Natural killer cell treated with Interleukin-12 subunit alpha and Interleukin-12 subunit beta and Interleukin-15 and Interleukin-18, amount 100 ng/mL, for 72 hours (primary cell): ENCODE results near the gene VPS29. TPM values are rescaled to one million over a fixed set of nuclear protein-coding genes. Genes with fewer than 3 reads are reported as not detected.

Experiments used
- ATAC-seq, 2 donors: fragments of 150-1000 bp; cut with Tn5 transposase in 1 of 2; sonication (Bioruptor Pico), chemical (Tn5 transposase) in 1 of 2; 2 replicates each; pipeline ENCODE4 v1.10.0; 2021
- DNase-seq: peaks from one replicate; pipeline ENCODE4 v3.0.0; 2022; ENCODE audit warnings: low spot score
- H3K27ac Mint-ChIP-seq, 2 donors: 1 replicate in 1 of 2; 2 replicates in 1 of 2; pipeline ENCODE4 v1.8.0; 2022; ENCODE audit warnings: mixed read lengths in 2 of 2, mild to moderate bottlenecking in 1 of 2, moderate library complexity in 1 of 2
- H3K27me3 Mint-ChIP-seq, 2 donors: 1 replicate in 1 of 2; 2 replicates in 1 of 2; pipeline ENCODE4 v1.8.0; 2022; ENCODE audit warnings: mixed read lengths in 2 of 2
- H3K36me3 Mint-ChIP-seq: one replicate; pipeline ENCODE4 v1.8.0; 2022; ENCODE audit warnings: mixed read lengths
- H3K4me1 Mint-ChIP-seq, 2 donors: 1 replicate in 1 of 2; 2 replicates in 1 of 2; pipeline ENCODE4 v1.8.0; 2022; ENCODE audit warnings: low read depth in 2 of 2, mixed read lengths in 2 of 2, mild to moderate bottlenecking in 1 of 2
- H3K4me3 Mint-ChIP-seq: one replicate; pipeline ENCODE4 v1.8.0; 2022; ENCODE audit warnings: mixed read lengths
- H3K9me3 Mint-ChIP-seq: 2 replicates; pipeline ENCODE4 v1.8.0; 2022; ENCODE audit warnings: mixed read lengths
- total RNA-seq, 2 donors: library from RNA; stranded (reverse); gene quantifications; one replicate each; pipeline ENCODE4 v1.2.3, GENCODE V29; 2022

Gene VPS29
- total RNA-seq, 2 donors from 2014 or later: 105 to 120 TPM

DNA sequence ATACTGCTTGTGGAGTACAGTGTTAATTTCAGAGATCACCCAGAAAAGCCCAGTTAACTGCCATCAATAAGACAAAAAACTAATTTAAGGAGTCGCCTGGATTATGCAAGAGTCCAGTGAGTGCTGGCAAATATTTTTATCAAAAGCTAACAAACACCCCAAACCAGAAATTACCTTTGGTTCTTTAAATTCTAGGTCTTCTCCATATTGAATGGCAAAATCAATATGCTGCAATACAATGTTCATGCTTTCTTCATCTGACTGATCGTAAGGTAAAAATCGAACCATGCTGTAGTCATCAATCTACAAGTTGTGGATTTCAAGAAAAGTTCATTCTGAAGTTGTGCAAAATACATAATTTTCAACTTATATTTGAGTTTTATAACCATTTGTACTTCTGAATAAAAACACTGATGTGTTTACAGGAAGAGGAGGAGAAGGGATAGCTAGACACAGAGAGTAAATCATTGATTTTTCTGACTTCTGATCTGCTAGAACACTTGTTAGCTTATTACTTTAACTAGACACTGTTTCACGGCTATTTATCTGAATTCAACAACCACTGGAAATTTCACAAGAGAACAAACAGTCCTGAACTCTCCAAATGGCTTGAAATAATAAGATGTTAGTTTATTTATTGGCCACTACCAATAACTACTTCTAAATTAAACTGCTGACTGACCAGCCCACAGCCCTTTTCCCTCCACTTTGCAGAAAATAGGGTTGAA is 48.2 kb downstream of the VPS29 start:
- ATAC-seq (no peak), DNase-seq (no peak)
- peaks cover 11% of the 10 kb centered on the region for H3K36me3 Mint-ChIP-seq
- H3K4me3 Mint-ChIP-seq: no peak overlapping the region
- H3K9me3 Mint-ChIP-seq: no peaks in the 10 kb centered on the region
- H3K27me3 Mint-ChIP-seq: no peaks in the 10 kb centered on the region
- H3K4me1 Mint-ChIP-seq: peaks cover 17 to 21% of the 10 kb centered on the region in 2 donors
- H3K27ac Mint-ChIP-seq: peak overlapping the region in 1 of 2 donors; percentile 35

DNA sequence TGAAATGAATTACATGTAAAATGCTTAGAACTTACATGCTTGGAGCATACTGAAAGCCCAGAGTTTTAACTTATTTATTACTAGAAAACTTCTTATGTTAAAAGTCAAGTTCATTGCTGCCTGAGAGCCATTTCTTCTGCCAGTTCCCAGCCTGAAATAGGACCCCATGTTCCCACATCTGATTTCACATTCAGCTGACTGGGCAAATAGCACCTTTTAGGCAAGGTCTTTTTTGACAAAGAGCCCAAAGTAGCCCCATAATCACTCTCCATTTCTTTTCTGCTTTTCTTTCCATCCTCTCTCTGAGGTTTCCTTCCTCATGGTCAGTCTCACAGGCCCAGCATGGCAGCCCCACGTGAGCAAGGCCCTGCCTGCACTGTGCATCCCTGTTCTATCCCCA is 50.6 kb downstream of the VPS29 start:
- DNase-seq: no peak
- no peak for ATAC-seq
- Mint-ChIP-seq H3K4me3 (peak overlapping the region; percentile 98), H3K4me1 (peaks cover 26 to 30% of the 10 kb centered on the region in 2 donors), H3K9me3 (no peaks in the 10 kb centered on the region), H3K27ac (peak overlapping the region; percentile 98 to 99), H3K36me3 (peaks cover 18% of the 10 kb centered on the region), H3K27me3 (no peaks in the 10 kb centered on the region)

- Mint-ChIP-seq H3K27me3 (no peaks in the 10 kb centered on the region), H3K36me3 (peaks cover 23% of the 10 kb centered on the region), H3K4me3 (peak within 1 kb of the TSS; percentile 98), H3K4me1 (peaks cover 31 to 36% of the 10 kb centered on the region in 2 donors), H3K27ac (peak within 1 kb of the TSS; percentile 98 to 99), H3K9me3 (no peaks in the 10 kb centered on the region)
- ATAC-seq (peak; percentile 99 to 100), DNase-seq (peak; percentile 96)
Observed at GRCh38 chr12:110449799-110450497, 52.0 kb downstream of the VPS29 start, which contains the start of gene ARPC3. Gene ARPC3 (minus strand): TSS chr12:110450337. CDS start chr12:110450260, 77 bp downstream.

- H3K27ac Mint-ChIP-seq: peak overlapping the region in 1 of 2 donors; percentile 62
- H3K27me3 Mint-ChIP-seq: no peaks in the 10 kb centered on the region
- H3K9me3 Mint-ChIP-seq: no peaks in the 10 kb centered on the region
- H3K36me3 Mint-ChIP-seq: peaks cover 18% of the 10 kb centered on the region
- ATAC-seq (no peak), DNase-seq (no peak)
- no peak overlapping the region for H3K4me3 Mint-ChIP-seq
- H3K4me1 Mint-ChIP-seq: peaks cover 27% of the 10 kb centered on the region in 2 donors
Observed at GRCh38 chr12:110444455-110444854, 57.5 kb downstream of the VPS29 start.

Other genes starting within 250 kb of the VPS29 start
- gene ATP2A2, start 220.9 kb downstream of the VPS29 start, total RNA-seq: 100 to 1,000 TPM; 247 to 359 TPM
- gene ANAPC7, start 98.4 kb downstream of the VPS29 start, total RNA-seq: 100 to 1,000 TPM in 1 of 2 donors, 10 to 100 TPM in 1; 62.0 to 133 TPM
- gene ARPC3, start 51.8 kb downstream of the VPS29 start, total RNA-seq: 100 to 1,000 TPM; 208 to 356 TPM
- gene GPN3, start 33.9 kb downstream of the VPS29 start, total RNA-seq: 10 to 100 TPM; 34.9 to 39.9 TPM
- gene FAM216A, start 33.3 kb downstream of the VPS29 start, total RNA-seq: 10 to 100 TPM; 13.4 to 26.6 TPM
- gene RAD9B, start 220 bp upstream of the VPS29 start, total RNA-seq: under 1 TPM; 0.45 to 0.62 TPM
- 10 to 100 TPM; 35.2 to 42.1 TPM for gene PPTC7, start 81.2 kb upstream of the VPS29 start, total RNA-seq
- 1 to 10 TPM; 5.0 to 8.9 TPM for gene TCTN1, start 112.0 kb upstream of the VPS29 start, total RNA-seq
- gene HVCN1, start 187.0 kb upstream of the VPS29 start, total RNA-seq: 1 to 10 TPM in 1 of 2 donors, under 1 TPM in 1; 1.00 to 3.3 TPM
- 100 to 1,000 TPM; 140 to 143 TPM for gene PPP1CC, start 240.8 kb upstream of the VPS29 start, total RNA-seq